Panc1 (cell line): ENCODE data around the gene DHDH. TPM values are rescaled to one million over a fixed set of nuclear protein-coding genes. Genes with fewer than 3 reads are reported as not detected.

Experiments used
- ATAC-seq: fragments of 200-7000 bp; cut with Tn5 transposase; 2 replicates; pipeline ENCODE4 v1.9.1; 2020; ENCODE audit warnings: mild to moderate bottlenecking, moderate library complexity
- BruUV-seq: library from RNA; stranded (reverse); fragments of 400-500 nt; replicated peaks from 2 replicates; lab custom pipeline; 2021; lab: Mats Ljungman, UMichigan
- CTCF ChIA-PET: fragments of 300-600 bp; sonication (Branson Sonifier 250); formaldehyde crosslinking; loops from one replicate; lab custom pipeline; 2022; ENCODE audit warnings: antibody characterized with exemption; lab: Charles Lee
- POLR2A ChIA-PET: fragments of 300-600 bp; sonication (Branson Sonifier 250); formaldehyde crosslinking; loops from one replicate; lab custom pipeline; 2022; ENCODE audit warnings: antibody characterized with exemption; lab: Charles Lee
- DNase-seq: peaks from one replicate; pipeline ENCODE4 v3.0.0-alpha.2; 2010; ENCODE audit warnings: low read depth, low spot score
- H3K27ac ChIP-seq: 2 replicates; pipeline ENCODE4 v1.5.1; 2011; ENCODE audit warnings: mild to moderate bottlenecking, low read length, inconsistent platforms
- H3K27me3 ChIP-seq: fragments of 200-500 bp; sonication (Bioruptor generic); 2 replicates; pipeline ENCODE4 v1.6.0; 2014; ENCODE audit warnings: low read length, inconsistent platforms; ENCODE audit not compliant: control insufficient read depth, insufficient read depth
- H3K36me3 ChIP-seq: fragments of 200-500 bp; sonication (Bioruptor generic); 2 replicates; pipeline ENCODE4 v1.5.1; 2014; ENCODE audit warnings: inconsistent platforms, mild to moderate bottlenecking, low read length, moderate library complexity; ENCODE audit not compliant: control insufficient read depth, insufficient read depth
- H3K4me1 ChIP-seq: 2 replicates; pipeline ENCODE4 v1.5.1; 2011; ENCODE audit warnings: inconsistent platforms, mild to moderate bottlenecking, low read length, moderate library complexity; ENCODE audit not compliant: control insufficient read depth, insufficient read depth
- H3K4me3 ChIP-seq, 2 experiments: 2 replicates each; pipeline ENCODE4 v1.5.1; 2011 to 2012; ENCODE audit warnings: low read depth in 2 of 2, low read length in 2 of 2, mild to moderate bottlenecking in 2 of 2, inconsistent platforms in 1 of 2, moderate library complexity in 1 of 2
- H3K9me3 ChIP-seq: fragments of 200-500 bp; sonication (Bioruptor generic); 2 replicates; pipeline ENCODE4 v1.5.1; 2014; ENCODE audit warnings: low read depth, mild to moderate bottlenecking, inconsistent platforms, low read length, moderate library complexity; ENCODE audit not compliant: control insufficient read depth, insufficient read depth
- POLR2AphosphoS5 ChIP-seq: IDR thresholded peaks from 2 replicates; pipeline ENCODE4 v1.6.1; 2012; ENCODE audit warnings: mild to moderate bottlenecking, low read depth, low read length, moderate library complexity
- SIN3A ChIP-seq: IDR thresholded peaks from 2 replicates; pipeline ENCODE4 v1.6.1; 2012; ENCODE audit warnings: low read depth, mild to moderate bottlenecking, low read length, moderate library complexity, borderline replicate concordance; ENCODE audit not compliant: insufficient read depth
- TCF7L2 ChIP-seq: IDR thresholded peaks from 2 replicates; pipeline ENCODE4 v1.6.1; 2011; ENCODE audit warnings: mild to moderate bottlenecking, low read depth, low read length, inconsistent platforms
- in situ Hi-C: cut with HindIII; loops from 2 replicates; pipeline ENCODE4 v1.10.0; 2016; ENCODE audit warnings: low sequenced_read_pairs, low pct_unique_long_range_greater_than_20kb
- intact Hi-C: fragments of 100-400 bp; cut with micrococcal nuclease; formaldehyde crosslinking; loops from one replicate; pipeline ENCODE4 v1.10.0; 2022; ENCODE audit not compliant: unreplicated experiment
- total RNA-seq: library from RNA; stranded (reverse); gene quantifications from one replicate; pipeline ENCODE4 v1.2.1, GENCODE V29; 2021; ENCODE audit not compliant: unreplicated experiment
- TF ChIP-seq, protein P1 (sequence below): fragments of 450-650 bp; IDR thresholded peaks from 2 replicates; pipeline ENCODE4 v1.5.1; 2017; ENCODE audit warnings: mild to moderate bottlenecking
- TF ChIP-seq, protein P2 (sequence below), 2 experiments: IDR thresholded peaks; 2 replicates each; pipeline ENCODE4 v1.6.1; 2011 to 2012; ENCODE audit warnings: low read depth in 2 of 2, control low read depth in 1 of 2, low read length in 1 of 2, mild to moderate bottlenecking in 1 of 2, moderate library complexity in 1 of 2; ENCODE audit not compliant: insufficient read depth in 1 of 2

Gene DHDH
- total RNA-seq, 1 experiment from 2014 or later = 0.85 TPM

DNA sequence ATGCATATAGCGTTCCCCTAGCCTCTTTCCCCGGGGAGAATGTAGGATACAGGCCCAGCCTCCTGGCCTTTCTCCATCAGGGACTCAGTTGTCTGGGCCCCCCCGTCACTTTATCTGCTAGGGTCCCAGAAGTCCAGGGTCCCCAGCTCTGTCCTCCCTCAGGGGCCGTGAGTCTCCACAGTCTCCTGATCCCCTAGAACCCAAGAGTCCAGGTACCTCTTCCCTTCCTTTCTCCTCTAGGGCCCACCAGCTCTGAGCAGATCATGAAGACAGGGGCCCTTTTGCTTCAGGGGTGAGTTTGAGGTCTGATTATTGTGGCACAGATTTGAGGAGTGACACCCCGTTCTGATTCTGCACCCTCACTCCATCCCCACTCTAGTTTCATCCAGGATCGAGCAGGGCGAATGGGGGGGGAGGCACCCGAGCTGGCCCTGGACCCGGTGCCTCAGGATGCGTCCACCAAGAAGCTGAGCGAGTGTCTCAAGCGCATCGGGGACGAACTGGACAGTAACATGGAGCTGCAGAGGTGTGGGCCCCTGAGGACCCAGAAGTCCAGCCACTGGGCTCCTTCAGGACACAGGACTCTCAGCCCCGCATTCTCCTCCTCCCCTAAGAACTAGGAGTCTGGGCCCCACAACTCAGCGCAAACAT is 21.9 kb downstream of the DHDH start:
- DNase-seq (no peak), ATAC-seq (no peak)
- H3K36me3 ChIP-seq = no peaks in the 10 kb centered on the region
- H3K27me3 ChIP-seq = no peaks in the 10 kb centered on the region
- H3K9me3 ChIP-seq = no peaks in the 10 kb centered on the region
- BruUV-seq = no TSS peak
- ChIA-PET POLR2A (no interaction called here), CTCF (no interaction called here)
- TF ChIP-seq, protein P1, sequence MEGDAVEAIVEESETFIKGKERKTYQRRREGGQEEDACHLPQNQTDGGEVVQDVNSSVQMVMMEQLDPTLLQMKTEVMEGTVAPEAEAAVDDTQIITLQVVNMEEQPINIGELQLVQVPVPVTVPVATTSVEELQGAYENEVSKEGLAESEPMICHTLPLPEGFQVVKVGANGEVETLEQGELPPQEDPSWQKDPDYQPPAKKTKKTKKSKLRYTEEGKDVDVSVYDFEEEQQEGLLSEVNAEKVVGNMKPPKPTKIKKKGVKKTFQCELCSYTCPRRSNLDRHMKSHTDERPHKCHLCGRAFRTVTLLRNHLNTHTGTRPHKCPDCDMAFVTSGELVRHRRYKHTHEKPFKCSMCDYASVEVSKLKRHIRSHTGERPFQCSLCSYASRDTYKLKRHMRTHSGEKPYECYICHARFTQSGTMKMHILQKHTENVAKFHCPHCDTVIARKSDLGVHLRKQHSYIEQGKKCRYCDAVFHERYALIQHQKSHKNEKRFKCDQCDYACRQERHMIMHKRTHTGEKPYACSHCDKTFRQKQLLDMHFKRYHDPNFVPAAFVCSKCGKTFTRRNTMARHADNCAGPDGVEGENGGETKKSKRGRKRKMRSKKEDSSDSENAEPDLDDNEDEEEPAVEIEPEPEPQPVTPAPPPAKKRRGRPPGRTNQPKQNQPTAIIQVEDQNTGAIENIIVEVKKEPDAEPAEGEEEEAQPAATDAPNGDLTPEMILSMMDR = no peak
- no peak for TF ChIP-seq TCF7L2
- no peak for TF ChIP-seq SIN3A
- TF ChIP-seq, protein P2, sequence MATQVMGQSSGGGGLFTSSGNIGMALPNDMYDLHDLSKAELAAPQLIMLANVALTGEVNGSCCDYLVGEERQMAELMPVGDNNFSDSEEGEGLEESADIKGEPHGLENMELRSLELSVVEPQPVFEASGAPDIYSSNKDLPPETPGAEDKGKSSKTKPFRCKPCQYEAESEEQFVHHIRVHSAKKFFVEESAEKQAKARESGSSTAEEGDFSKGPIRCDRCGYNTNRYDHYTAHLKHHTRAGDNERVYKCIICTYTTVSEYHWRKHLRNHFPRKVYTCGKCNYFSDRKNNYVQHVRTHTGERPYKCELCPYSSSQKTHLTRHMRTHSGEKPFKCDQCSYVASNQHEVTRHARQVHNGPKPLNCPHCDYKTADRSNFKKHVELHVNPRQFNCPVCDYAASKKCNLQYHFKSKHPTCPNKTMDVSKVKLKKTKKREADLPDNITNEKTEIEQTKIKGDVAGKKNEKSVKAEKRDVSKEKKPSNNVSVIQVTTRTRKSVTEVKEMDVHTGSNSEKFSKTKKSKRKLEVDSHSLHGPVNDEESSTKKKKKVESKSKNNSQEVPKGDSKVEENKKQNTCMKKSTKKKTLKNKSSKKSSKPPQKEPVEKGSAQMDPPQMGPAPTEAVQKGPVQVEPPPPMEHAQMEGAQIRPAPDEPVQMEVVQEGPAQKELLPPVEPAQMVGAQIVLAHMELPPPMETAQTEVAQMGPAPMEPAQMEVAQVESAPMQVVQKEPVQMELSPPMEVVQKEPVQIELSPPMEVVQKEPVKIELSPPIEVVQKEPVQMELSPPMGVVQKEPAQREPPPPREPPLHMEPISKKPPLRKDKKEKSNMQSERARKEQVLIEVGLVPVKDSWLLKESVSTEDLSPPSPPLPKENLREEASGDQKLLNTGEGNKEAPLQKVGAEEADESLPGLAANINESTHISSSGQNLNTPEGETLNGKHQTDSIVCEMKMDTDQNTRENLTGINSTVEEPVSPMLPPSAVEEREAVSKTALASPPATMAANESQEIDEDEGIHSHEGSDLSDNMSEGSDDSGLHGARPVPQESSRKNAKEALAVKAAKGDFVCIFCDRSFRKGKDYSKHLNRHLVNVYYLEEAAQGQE (IDR thresholded peaks at IDR 0.05; ENCODE audit: insufficient read depth in 1 of 2, low read depth in 2 of 2, low read length in 1 of 2) = no peak
- no peak for TF ChIP-seq POLR2AphosphoS5
- peak overlapping the region; percentile 83 for H3K27ac ChIP-seq
- intact Hi-C loops (no loop called here), in situ Hi-C loops (no loop called here)
- peak overlapping the region; percentile 81 to 87 for H3K4me3 ChIP-seq
- peaks cover 4% of the 10 kb centered on the region; the same call in 1 of the 2 replicates for H3K4me1 ChIP-seq

DNA sequence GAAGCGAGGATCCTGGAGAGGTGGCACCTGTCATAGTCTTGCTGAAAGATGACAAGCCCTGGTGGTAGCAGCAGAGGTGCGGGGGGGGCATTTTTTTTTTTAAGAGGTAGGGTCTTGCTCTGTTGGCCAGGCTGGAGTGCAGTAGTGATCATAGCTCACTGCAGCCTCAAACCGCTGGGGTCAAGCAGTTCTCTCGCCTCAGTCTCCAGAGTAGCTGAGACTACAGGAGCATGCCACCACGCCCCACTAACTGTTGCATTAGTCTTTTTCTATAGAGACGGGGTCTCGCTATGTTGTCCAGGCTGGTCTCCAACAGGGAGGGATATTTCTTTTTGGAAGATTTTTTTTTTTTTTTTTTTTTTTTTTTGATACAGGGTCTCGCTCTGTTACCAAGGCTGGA is 24.5 kb downstream of the DHDH start:
- ChIA-PET POLR2A (no interaction called here), CTCF (no interaction called here)
- no peaks in the 10 kb centered on the region for H3K27me3 ChIP-seq
- H3K36me3 ChIP-seq = no peaks in the 10 kb centered on the region
- no TSS peak for BruUV-seq
- in situ Hi-C loops (no loop called here), intact Hi-C loops (no loop called here)
- DNase-seq = no peak
- peaks cover 18% of the 10 kb centered on the region for H3K4me1 ChIP-seq
- no peak overlapping the region for H3K4me3 ChIP-seq
- TF ChIP-seq, protein P1 = no peak
- TF ChIP-seq SIN3A = no peak
- TF ChIP-seq TCF7L2 = no peak
- TF ChIP-seq, protein P2 (IDR thresholded peaks at IDR 0.05; ENCODE audit: insufficient read depth in 1 of 2, low read depth in 2 of 2, low read length in 1 of 2) = no peak
- TF ChIP-seq POLR2AphosphoS5 = no peak
- no peak overlapping the region for H3K27ac ChIP-seq
- ATAC-seq = no peak
- H3K9me3 ChIP-seq = no peaks in the 10 kb centered on the region
